WTC11 (cell line): ENCODE results near the gene TCF21.

Experiments
- CBFB ChIP-seq: sonication (generic); formaldehyde crosslinking; IDR thresholded peaks from 2 replicates; pipeline ENCODE4 v1.8.1; 2022; ENCODE audit warnings: mild to moderate bottlenecking, low read depth, missing genetic modification reagents
- FOXJ3 ChIP-seq: sonication (generic); formaldehyde crosslinking; IDR thresholded peaks from 2 replicates; pipeline ENCODE4 v1.9.0; 2021; ENCODE audit warnings: missing genetic modification reagents, mild to moderate bottlenecking, borderline replicate concordance
- FOXK1 ChIP-seq: sonication (generic); formaldehyde crosslinking; IDR thresholded peaks from 2 replicates; pipeline ENCODE4 v1.8.0; 2022; ENCODE audit warnings: mild to moderate bottlenecking, moderate library complexity, missing genetic modification reagents
- GRHL2 ChIP-seq: fragments of 250-450 bp; sonication (Bioruptor Pico); IDR thresholded peaks from 2 replicates; pipeline ENCODE4 v1.8.0; 2022; ENCODE audit warnings: mild to moderate bottlenecking, moderate library complexity; ENCODE audit not compliant: insufficient replicate concordance, severe bottlenecking
- IRF2 ChIP-seq: sonication (generic); formaldehyde crosslinking; IDR thresholded peaks from 2 replicates; pipeline ENCODE4 v1.8.0; 2022; ENCODE audit warnings: low read depth, missing genetic modification reagents, borderline replicate concordance
- NFYB ChIP-seq: sonication (generic); formaldehyde crosslinking; conservative IDR thresholded peaks from 2 replicates; pipeline ENCODE4 v1.8.0; 2022; ENCODE audit warnings: low read depth, missing genetic modification reagents
- SMAD3 ChIP-seq: sonication (generic); formaldehyde crosslinking; IDR thresholded peaks from 2 replicates; pipeline ENCODE4 v1.8.0; 2022; ENCODE audit warnings: missing genetic modification reagents, mild to moderate bottlenecking, borderline replicate concordance
- ZNF263 ChIP-seq: sonication (generic); formaldehyde crosslinking; IDR thresholded peaks from 2 replicates; pipeline ENCODE4 v1.8.1; 2022; ENCODE audit warnings: low read depth, mild to moderate bottlenecking, moderate library complexity, missing genetic modification reagents
- TF ChIP-seq, protein P1 (sequence below): sonication (generic); formaldehyde crosslinking; IDR thresholded peaks from 2 replicates; pipeline ENCODE4 v1.8.1; 2023; ENCODE audit warnings: mild to moderate bottlenecking, moderate library complexity, missing genetic modification reagents
- TF ChIP-seq, protein P2 (sequence below): fragments of 200-600 bp; IDR thresholded peaks from 2 replicates; pipeline ENCODE4 v1.8.0; 2022; ENCODE audit warnings: antibody characterized with exemption
- TF ChIP-seq, protein P3 (sequence below): sonication (generic); formaldehyde crosslinking; IDR thresholded peaks from 2 replicates; pipeline ENCODE4 v1.8.0; 2022; ENCODE audit warnings: mild to moderate bottlenecking, missing genetic modification reagents
- TF ChIP-seq, protein P4 (sequence below): sonication (generic); formaldehyde crosslinking; IDR thresholded peaks from 2 replicates; pipeline ENCODE4 v1.8.1; 2022; ENCODE audit warnings: mild to moderate bottlenecking, moderate library complexity, missing genetic modification reagents
- TF ChIP-seq, protein P5 (sequence below): sonication (generic); formaldehyde crosslinking; IDR thresholded peaks from 2 replicates; pipeline ENCODE4 v1.8.0; 2022; ENCODE audit warnings: mild to moderate bottlenecking, missing genetic modification reagents
- TF ChIP-seq, protein P6 (sequence below): sonication (generic); formaldehyde crosslinking; IDR thresholded peaks from 2 replicates; pipeline ENCODE4 v1.8.0; 2022; ENCODE audit warnings: mild to moderate bottlenecking, missing genetic modification reagents

DNA sequence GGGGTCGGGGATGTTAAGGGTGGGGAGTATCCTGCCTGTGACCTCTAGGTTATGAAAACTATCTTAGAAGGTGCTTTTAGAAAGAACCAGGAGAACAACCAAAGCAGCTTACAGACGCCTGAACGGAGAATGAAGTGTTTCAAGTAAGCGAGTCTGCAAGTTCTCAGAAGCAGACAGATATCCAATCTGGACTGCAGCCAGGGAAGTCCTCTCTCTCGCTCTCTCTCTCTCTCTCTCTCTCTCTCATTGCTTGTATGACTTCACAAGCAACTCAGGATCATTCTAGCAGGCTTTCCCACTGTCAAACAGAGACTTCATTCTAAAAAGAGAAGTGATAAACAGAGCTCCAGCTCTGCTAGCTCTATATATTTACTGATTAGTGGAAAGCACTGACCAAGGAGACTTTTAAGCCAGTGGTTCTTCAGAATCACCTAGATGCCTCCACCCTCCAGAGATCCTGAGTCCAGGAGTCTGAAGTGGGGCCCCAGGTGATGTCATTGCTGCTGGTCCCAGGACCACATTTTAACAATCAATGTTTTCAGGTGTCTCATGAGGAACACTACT, 6.0 kb downstream of the TCF21 start:
- TF ChIP-seq SMAD3 (CRISPR knock-in tag) (no peak), CBFB (CRISPR knock-in tag) (no peak), FOXJ3 (CRISPR knock-in tag) (no peak), GRHL2 (CRISPR knock-in tag) (no peak), FOXK1 (no peak), NFYB (CRISPR knock-in tag) (no peak), IRF2 (CRISPR knock-in tag) (no peak), ZNF263 (CRISPR knock-in tag) (no peak)
- TF ChIP-seq, protein P1, sequence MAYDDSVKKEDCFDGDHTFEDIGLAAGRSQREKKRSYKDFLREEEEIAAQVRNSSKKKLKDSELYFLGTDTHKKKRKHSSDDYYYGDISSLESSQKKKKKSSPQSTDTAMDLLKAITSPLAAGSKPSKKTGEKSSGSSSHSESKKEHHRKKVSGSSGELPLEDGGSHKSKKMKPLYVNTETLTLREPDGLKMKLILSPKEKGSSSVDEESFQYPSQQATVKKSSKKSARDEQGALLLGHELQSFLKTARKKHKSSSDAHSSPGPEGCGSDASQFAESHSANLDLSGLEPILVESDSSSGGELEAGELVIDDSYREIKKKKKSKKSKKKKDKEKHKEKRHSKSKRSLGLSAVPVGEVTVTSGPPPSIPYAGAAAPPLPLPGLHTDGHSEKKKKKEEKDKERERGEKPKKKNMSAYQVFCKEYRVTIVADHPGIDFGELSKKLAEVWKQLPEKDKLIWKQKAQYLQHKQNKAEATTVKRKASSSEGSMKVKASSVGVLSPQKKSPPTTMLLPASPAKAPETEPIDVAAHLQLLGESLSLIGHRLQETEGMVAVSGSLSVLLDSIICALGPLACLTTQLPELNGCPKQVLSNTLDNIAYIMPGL (CRISPR knock-in tag) = no peak
- TF ChIP-seq, protein P2, sequence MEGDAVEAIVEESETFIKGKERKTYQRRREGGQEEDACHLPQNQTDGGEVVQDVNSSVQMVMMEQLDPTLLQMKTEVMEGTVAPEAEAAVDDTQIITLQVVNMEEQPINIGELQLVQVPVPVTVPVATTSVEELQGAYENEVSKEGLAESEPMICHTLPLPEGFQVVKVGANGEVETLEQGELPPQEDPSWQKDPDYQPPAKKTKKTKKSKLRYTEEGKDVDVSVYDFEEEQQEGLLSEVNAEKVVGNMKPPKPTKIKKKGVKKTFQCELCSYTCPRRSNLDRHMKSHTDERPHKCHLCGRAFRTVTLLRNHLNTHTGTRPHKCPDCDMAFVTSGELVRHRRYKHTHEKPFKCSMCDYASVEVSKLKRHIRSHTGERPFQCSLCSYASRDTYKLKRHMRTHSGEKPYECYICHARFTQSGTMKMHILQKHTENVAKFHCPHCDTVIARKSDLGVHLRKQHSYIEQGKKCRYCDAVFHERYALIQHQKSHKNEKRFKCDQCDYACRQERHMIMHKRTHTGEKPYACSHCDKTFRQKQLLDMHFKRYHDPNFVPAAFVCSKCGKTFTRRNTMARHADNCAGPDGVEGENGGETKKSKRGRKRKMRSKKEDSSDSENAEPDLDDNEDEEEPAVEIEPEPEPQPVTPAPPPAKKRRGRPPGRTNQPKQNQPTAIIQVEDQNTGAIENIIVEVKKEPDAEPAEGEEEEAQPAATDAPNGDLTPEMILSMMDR = no peak
- TF ChIP-seq, protein P3, sequence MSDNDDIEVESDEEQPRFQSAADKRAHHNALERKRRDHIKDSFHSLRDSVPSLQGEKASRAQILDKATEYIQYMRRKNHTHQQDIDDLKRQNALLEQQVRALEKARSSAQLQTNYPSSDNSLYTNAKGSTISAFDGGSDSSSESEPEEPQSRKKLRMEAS (CRISPR knock-in tag) = no peak
- TF ChIP-seq, protein P4, sequence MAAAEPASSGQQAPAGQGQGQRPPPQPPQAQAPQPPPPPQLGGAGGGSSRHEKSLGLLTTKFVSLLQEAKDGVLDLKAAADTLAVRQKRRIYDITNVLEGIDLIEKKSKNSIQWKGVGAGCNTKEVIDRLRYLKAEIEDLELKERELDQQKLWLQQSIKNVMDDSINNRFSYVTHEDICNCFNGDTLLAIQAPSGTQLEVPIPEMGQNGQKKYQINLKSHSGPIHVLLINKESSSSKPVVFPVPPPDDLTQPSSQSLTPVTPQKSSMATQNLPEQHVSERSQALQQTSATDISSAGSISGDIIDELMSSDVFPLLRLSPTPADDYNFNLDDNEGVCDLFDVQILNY (CRISPR knock-in tag) = no peak
- TF ChIP-seq, protein P5, sequence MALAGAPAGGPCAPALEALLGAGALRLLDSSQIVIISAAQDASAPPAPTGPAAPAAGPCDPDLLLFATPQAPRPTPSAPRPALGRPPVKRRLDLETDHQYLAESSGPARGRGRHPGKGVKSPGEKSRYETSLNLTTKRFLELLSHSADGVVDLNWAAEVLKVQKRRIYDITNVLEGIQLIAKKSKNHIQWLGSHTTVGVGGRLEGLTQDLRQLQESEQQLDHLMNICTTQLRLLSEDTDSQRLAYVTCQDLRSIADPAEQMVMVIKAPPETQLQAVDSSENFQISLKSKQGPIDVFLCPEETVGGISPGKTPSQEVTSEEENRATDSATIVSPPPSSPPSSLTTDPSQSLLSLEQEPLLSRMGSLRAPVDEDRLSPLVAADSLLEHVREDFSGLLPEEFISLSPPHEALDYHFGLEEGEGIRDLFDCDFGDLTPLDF (CRISPR knock-in tag) = no peak
- TF ChIP-seq, protein P6, sequence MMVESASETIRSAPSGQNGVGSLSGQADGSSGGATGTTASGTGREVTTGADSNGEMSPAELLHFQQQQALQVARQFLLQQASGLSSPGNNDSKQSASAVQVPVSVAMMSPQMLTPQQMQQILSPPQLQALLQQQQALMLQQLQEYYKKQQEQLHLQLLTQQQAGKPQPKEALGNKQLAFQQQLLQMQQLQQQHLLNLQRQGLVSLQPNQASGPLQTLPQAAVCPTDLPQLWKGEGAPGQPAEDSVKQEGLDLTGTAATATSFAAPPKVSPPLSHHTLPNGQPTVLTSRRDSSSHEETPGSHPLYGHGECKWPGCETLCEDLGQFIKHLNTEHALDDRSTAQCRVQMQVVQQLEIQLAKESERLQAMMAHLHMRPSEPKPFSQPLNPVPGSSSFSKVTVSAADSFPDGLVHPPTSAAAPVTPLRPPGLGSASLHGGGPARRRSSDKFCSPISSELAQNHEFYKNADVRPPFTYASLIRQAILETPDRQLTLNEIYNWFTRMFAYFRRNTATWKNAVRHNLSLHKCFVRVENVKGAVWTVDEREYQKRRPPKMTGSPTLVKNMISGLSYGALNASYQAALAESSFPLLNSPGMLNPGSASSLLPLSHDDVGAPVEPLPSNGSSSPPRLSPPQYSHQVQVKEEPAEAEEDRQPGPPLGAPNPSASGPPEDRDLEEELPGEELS (CRISPR knock-in tag) = no peak
